ENCODE results near the gene MMP3.

DNA sequence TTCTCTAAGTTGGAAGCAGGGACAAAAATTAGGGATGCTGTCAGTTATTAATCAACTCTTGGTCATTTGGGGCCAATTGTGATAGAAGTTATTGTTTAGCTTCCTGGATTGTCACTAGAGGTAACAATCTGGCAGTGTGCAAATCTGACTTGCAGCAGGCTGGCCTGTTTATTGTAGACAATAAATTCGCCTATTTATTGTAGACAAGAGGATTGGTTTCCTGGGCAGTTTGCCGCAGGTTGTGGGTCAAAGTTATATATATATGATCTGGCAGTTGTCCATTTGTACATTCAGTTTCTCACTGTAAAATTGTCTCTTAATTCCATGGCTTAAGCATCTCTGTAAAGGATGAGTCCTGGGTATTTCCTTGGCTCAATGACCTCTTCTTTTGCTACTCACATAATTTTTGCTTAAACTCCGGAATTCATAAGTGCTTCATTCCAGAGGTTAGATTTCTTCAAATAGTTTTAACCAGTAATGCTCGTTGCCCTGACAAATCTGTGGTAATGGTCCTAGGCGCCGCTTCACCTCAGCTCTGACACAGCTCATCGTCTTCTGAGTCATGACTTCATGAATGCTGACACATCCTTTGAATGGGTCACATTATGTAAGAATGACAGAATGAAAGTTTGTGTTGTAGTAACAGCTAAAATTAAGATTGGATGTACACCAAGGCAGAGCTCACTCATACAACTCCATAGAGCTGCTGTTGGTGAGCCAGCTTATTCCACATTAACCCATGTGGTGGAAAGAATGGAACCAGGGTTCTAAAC lies 7.8 kb upstream of the MMP3 start:
- TF ChIP-seq SP7 (tag by site-specific recombination; IDR thresholded peaks at IDR 0.05): no peak
- TF ChIP-seq ZBTB8A (tag by site-specific recombination; IDR thresholded peaks at IDR 0.05): no peak
- TF ChIP-seq ZBTB20 (tag by site-specific recombination; IDR thresholded peaks at IDR 0.05): no peak
